ENCODE measurements around the gene CEP112.

Gene CEP112

GRCh38 chr17:66221343-66221742 lies 29.4 kb upstream of the CEP112 start:
- Mint-ChIP-seq H3K4me3 (no peak overlapping the region), H3K4me1 (no peaks in the 10 kb centered on the region), H3K27ac (no peak overlapping the region), H3K36me3 (no peaks in the 10 kb centered on the region), H3K9me3 (no peaks in the 10 kb centered on the region), H3K27me3 (peaks cover 40% of the 10 kb centered on the region)
- no peak for ATAC-seq

GRCh38 chr17:66220079-66220835 lies 28.3 kb upstream of the CEP112 start:
- H3K36me3 Mint-ChIP-seq = no peaks in the 10 kb centered on the region
- no peak overlapping the region for H3K4me3 Mint-ChIP-seq
- no peaks in the 10 kb centered on the region for H3K9me3 Mint-ChIP-seq
- no peaks in the 10 kb centered on the region for H3K4me1 Mint-ChIP-seq
- H3K27ac Mint-ChIP-seq = no peak overlapping the region
- no peak for ATAC-seq
- peaks cover 39% of the 10 kb centered on the region for H3K27me3 Mint-ChIP-seq

- H3K9me3 Mint-ChIP-seq = no peaks in the 10 kb centered on the region
- H3K4me1 Mint-ChIP-seq = no peaks in the 10 kb centered on the region
- no peaks in the 10 kb centered on the region for H3K36me3 Mint-ChIP-seq
- H3K27me3 Mint-ChIP-seq = peaks cover 32% of the 10 kb centered on the region
- ATAC-seq = no peak
- H3K4me3 Mint-ChIP-seq = no peak overlapping the region
- no peak overlapping the region for H3K27ac Mint-ChIP-seq
Measured at GRCh38 chr17:66215529-66215911, 23.6 kb upstream of the CEP112 start.

- Mint-ChIP-seq H3K27me3 (peaks cover 37% of the 10 kb centered on the region), H3K36me3 (no peaks in the 10 kb centered on the region), H3K27ac (no peak overlapping the region), H3K4me3 (no peak overlapping the region), H3K4me1 (no peaks in the 10 kb centered on the region), H3K9me3 (no peaks in the 10 kb centered on the region)
- no peak for ATAC-seq
Measured at GRCh38 chr17:66214884-66215528, 23.1 kb upstream of the CEP112 start.

GRCh38 chr17:66211047-66211810 lies 19.3 kb upstream of the CEP112 start:
- H3K27ac Mint-ChIP-seq = no peak overlapping the region
- no peaks in the 10 kb centered on the region for H3K36me3 Mint-ChIP-seq
- no peak overlapping the region for H3K4me3 Mint-ChIP-seq
- H3K4me1 Mint-ChIP-seq = no peaks in the 10 kb centered on the region
- H3K27me3 Mint-ChIP-seq = peaks cover 25% of the 10 kb centered on the region
- ATAC-seq = no peak
- peaks cover 4% of the 10 kb centered on the region for H3K9me3 Mint-ChIP-seq

- H3K9me3 Mint-ChIP-seq = peaks cover 4% of the 10 kb centered on the region
- no peaks in the 10 kb centered on the region for H3K36me3 Mint-ChIP-seq
- no peak for ATAC-seq
- H3K4me3 Mint-ChIP-seq = no peak overlapping the region
- no peak overlapping the region for H3K27ac Mint-ChIP-seq
- H3K27me3 Mint-ChIP-seq = peaks cover 24% of the 10 kb centered on the region
- H3K4me1 Mint-ChIP-seq = no peaks in the 10 kb centered on the region
Measured at GRCh38 chr17:66210208-66210574, 18.3 kb upstream of the CEP112 start.

- Mint-ChIP-seq H3K27me3 (peaks cover 19% of the 10 kb centered on the region), H3K36me3 (no peaks in the 10 kb centered on the region), H3K4me3 (no peak overlapping the region), H3K9me3 (peaks cover 4% of the 10 kb centered on the region), H3K4me1 (no peaks in the 10 kb centered on the region), H3K27ac (no peak overlapping the region)
- ATAC-seq = no peak
Measured at GRCh38 chr17:66207936-66208335, 16.0 kb upstream of the CEP112 start.

GRCh38 chr17:66203274-66204015 lies 11.5 kb upstream of the CEP112 start:
- H3K4me3 Mint-ChIP-seq = no peak overlapping the region
- no peak overlapping the region for H3K27ac Mint-ChIP-seq
- H3K4me1 Mint-ChIP-seq = no peaks in the 10 kb centered on the region
- peaks cover 3% of the 10 kb centered on the region for H3K9me3 Mint-ChIP-seq
- no peaks in the 10 kb centered on the region for H3K27me3 Mint-ChIP-seq
- no peak for ATAC-seq
- H3K36me3 Mint-ChIP-seq = no peaks in the 10 kb centered on the region

- no peaks in the 10 kb centered on the region for H3K36me3 Mint-ChIP-seq
- no peak overlapping the region for H3K27ac Mint-ChIP-seq
- no peaks in the 10 kb centered on the region for H3K4me1 Mint-ChIP-seq
- H3K4me3 Mint-ChIP-seq = no peak overlapping the region
- H3K9me3 Mint-ChIP-seq = no peaks in the 10 kb centered on the region
- H3K27me3 Mint-ChIP-seq = no peaks in the 10 kb centered on the region
- ATAC-seq = no peak
Measured at GRCh38 chr17:66200685-66201092, 8.8 kb upstream of the CEP112 start.

GRCh38 chr17:66198242-66198641 lies 6.3 kb upstream of the CEP112 start:
- Mint-ChIP-seq H3K36me3 (no peaks in the 10 kb centered on the region), H3K9me3 (no peaks in the 10 kb centered on the region)

GRCh38 chr17:66192378-66192687 lies 400 bp upstream of the CEP112 start:
- no peaks in the 10 kb centered on the region for H3K27me3 Mint-ChIP-seq
- H3K9me3 Mint-ChIP-seq = no peaks in the 10 kb centered on the region
- ATAC-seq = no peak
- peak overlapping the region; percentile 78 for H3K4me3 Mint-ChIP-seq
- H3K4me1 Mint-ChIP-seq = peaks cover 30% of the 10 kb centered on the region
- peak overlapping the region; percentile 72 for H3K27ac Mint-ChIP-seq
- H3K36me3 Mint-ChIP-seq = no peaks in the 10 kb centered on the region

More at GRCh38 chr17:66198242-66198641, 6.3 kb upstream of the CEP112 start:
- Mint-ChIP-seq H3K4me1 (peaks cover 11% of the 10 kb centered on the region), H3K4me3 (no peak overlapping the region), H3K27ac (no peak overlapping the region), H3K27me3 (no peaks in the 10 kb centered on the region)
- no peak for ATAC-seq

- no peaks in the 10 kb centered on the region for H3K9me3 Mint-ChIP-seq
- peak overlapping the region; percentile 72 for H3K27ac Mint-ChIP-seq
- ATAC-seq = no peak
- peak overlapping the region; percentile 78 for H3K4me3 Mint-ChIP-seq
- H3K27me3 Mint-ChIP-seq = no peaks in the 10 kb centered on the region
- H3K36me3 Mint-ChIP-seq = no peaks in the 10 kb centered on the region
- H3K4me1 Mint-ChIP-seq = peaks cover 30% of the 10 kb centered on the region
Measured at GRCh38 chr17:66190738-66191592, 968 bp downstream of the CEP112 start.

GRCh38 chr17:66187718-66188117 lies 4.2 kb downstream of the CEP112 start:
- H3K9me3 Mint-ChIP-seq = peaks cover 3% of the 10 kb centered on the region
- H3K4me3 Mint-ChIP-seq = no peak overlapping the region
- no peaks in the 10 kb centered on the region for H3K36me3 Mint-ChIP-seq
- H3K27ac Mint-ChIP-seq = no peak overlapping the region
- H3K4me1 Mint-ChIP-seq = peaks cover 14% of the 10 kb centered on the region
- no peaks in the 10 kb centered on the region for H3K27me3 Mint-ChIP-seq
- ATAC-seq = no peak

- Mint-ChIP-seq H3K27ac (no peak overlapping the region), H3K9me3 (peaks cover 3% of the 10 kb centered on the region), H3K4me1 (peaks cover under 1% of the 10 kb centered on the region), H3K27me3 (peaks cover 8% of the 10 kb centered on the region), H3K36me3 (no peaks in the 10 kb centered on the region), H3K4me3 (no peak overlapping the region)
- no peak for ATAC-seq
Measured at GRCh38 chr17:66185862-66186261, 6.1 kb downstream of the CEP112 start.

All from stimulated activated memory B cell treated with anti-CD40 and anti-IgM and Interleukin-4, amounts not matched to agents 10 μg/mL and 1 μg/mL and 100 μg/mL, for 72 hours (primary cell).